Adrenal gland (tissue), 5 donors: ENCODE results near the gene ASS1.

ENCODE experiments used
- CTCF ChIP-seq, 6 experiments: fragments of 450-650 bp in 4 of 6; fragments of 200-600 bp in 2 of 6; sonication (generic) in 1 of 6; IDR thresholded peaks; 1 replicate in 5 of 6; 2 replicates in 1 of 6; pipeline versions ENCODE4 v1.5.1 to v1.8.0; 2016 to 2021; ENCODE audit warnings: antibody characterized with exemption in 6 of 6, mild to moderate bottlenecking in 2 of 6, moderate library complexity in 1 of 6
- POLR2A ChIP-seq, 2 donors: fragments of 450-650 bp; IDR thresholded peaks; one replicate each; pipeline ENCODE4 v1.6.1; 2017; ENCODE audit warnings: antibody characterized with exemption in 2 of 2, mild to moderate bottlenecking in 2 of 2, moderate library complexity in 1 of 2
- donor health status: DM: no; HTN: no; CAD: no.

DNA sequence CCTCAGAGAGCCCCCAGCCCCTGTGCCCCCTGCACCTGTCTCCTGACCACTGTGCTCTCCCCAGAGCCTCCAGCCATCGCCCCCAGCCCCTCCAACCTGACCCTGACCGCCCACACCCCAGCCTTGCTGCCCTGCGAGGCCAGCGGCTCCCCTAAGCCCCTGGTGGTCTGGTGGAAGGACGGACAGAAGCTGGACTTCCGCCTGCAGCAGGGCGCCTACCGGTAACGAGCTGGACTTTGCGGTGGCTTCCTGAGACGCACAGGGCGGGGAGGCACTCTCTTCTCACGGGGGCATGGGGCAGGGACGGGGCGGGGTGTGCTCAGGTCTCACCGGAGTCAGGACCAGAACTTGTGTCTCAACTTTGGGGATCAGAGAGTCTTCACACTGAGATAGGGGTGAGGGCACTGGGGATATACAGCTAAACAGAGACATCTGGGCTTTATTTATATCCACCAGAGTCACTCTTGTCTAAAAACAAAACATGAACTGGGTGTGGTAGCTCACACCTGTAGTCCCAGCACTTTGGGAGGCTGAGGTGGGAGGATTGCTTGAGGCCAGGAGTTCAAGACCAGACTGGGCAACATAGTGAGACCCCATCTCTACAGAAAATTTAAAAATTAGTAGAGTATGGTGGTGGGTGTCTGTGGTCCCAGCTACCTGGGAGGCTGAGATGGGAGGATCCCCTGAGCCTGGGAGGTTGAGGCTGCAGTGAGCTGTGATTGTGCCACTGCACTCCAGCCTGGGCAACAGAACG lies 46.1 kb upstream of the ASS1 start:
- no peak for TF ChIP-seq CTCF (IDR thresholded peaks at IDR 0.05)
- TF ChIP-seq POLR2A (IDR thresholded peaks at IDR 0.05) = no peak
